Skeletal muscle tissue (tissue), 4 donors: ENCODE data around the gene PRAC2. TPM values are rescaled to one million over a fixed set of nuclear protein-coding genes. Genes with fewer than 3 reads are reported as not detected.

Experiments used
- H3K27ac ChIP-seq: one replicate; pipeline ENCODE4 v1.7.0; 2013; ENCODE audit warnings: mild to moderate bottlenecking, low read depth, low read length, inconsistent platforms
- H3K27me3 ChIP-seq, 3 donors: one replicate each; pipeline ENCODE4 v1.7.0; 2013; ENCODE audit warnings: low read length in 3 of 3; ENCODE audit not compliant: control insufficient read depth in 3 of 3, insufficient read depth in 3 of 3
- H3K36me3 ChIP-seq, 3 donors: one replicate each; pipeline ENCODE4 v1.7.0; 2013; ENCODE audit warnings: low read length in 3 of 3; ENCODE audit not compliant: control insufficient read depth in 3 of 3, insufficient read depth in 3 of 3
- H3K4me1 ChIP-seq, 3 donors: one replicate each; pipeline ENCODE4 v1.7.0; 2013; ENCODE audit warnings: low read length in 3 of 3, mild to moderate bottlenecking in 3 of 3; ENCODE audit not compliant: control insufficient read depth in 3 of 3, insufficient read depth in 3 of 3
- H3K4me3 ChIP-seq, 3 donors: one replicate each; pipeline ENCODE4 v1.7.0; 2013; ENCODE audit warnings: low read length in 3 of 3
- H3K9ac ChIP-seq, 3 donors: one replicate each; pipeline ENCODE4 v1.7.0; 2013; ENCODE audit warnings: low read length in 3 of 3, mild to moderate bottlenecking in 3 of 3, moderate library complexity in 2 of 3, low read depth in 1 of 3
- H3K9me3 ChIP-seq, 3 donors: one replicate each; pipeline ENCODE4 v1.7.0; 2013; ENCODE audit warnings: low read length in 3 of 3; ENCODE audit not compliant: control insufficient read depth in 3 of 3
- total RNA-seq: library from RNA; depleted of rRNA; stranded (reverse); fragments of >200 nt; gene quantifications from one replicate; pipeline ENCODE4 v1.2.3, GENCODE V29; 2014
- donor health status: Osteomylitis.

PRAC2 gene
- total RNA-seq, 1 donor from 2014 or later, result not detected

DNA sequence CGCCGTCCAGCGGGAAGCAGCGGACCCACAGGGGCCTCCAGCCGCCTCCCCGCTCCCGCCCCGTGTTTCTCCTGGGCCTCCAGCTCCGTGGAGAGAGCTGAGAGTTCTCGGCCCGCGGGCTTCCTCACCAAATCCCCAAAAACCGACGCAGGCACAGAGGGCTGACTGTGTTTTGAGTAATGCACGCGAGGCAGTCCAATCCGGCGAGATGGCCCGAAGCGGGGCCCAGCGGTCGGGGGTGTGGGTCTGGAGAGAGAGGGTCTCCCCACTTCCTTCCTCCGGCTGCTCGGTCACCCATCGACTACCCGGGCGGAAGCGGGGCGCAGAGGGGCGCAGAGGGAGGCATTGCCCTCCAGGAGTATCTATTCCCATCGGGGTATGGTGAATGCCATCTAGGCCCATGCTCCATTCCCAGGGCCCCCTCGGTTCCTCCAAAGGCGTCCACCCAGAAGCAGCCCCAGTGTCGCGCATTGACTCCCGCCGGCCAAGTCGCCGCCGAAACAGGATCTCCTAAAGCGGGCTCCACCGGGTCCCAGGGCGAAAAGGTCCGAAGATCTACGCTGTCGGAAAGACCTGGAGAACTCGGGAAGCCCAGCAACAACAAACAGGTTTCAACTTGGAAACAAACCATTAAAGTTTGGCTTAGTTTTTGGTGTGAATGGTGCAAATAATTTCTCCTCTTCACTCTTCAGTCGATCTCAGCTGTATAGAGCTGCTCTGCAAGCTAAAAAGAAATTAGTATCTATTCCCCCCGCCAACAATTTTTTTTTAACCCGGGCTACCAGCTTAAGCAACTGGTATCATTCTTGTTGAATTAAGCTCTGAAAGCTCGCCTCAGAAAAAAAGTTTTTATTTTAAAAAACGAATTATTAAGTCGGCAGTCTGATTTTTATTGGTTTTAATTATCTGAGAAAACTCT, 24.7 kb downstream of the PRAC2 start:
- Histone ChIP-seq H3K36me3 (no peaks in the 10 kb centered on the region), H3K4me3 (no peak overlapping the region), H3K27me3 (peaks cover 93 to 95% (median 94%) of the 10 kb centered on the region in 3 donors), H3K9ac (no peak overlapping the region), H3K27ac (no peak overlapping the region), H3K4me1 (no peaks in the 10 kb centered on the region), H3K9me3 (no peaks in the 10 kb centered on the region)

GRCh38 chr17:48748718-48749566, 26.0 kb downstream of the PRAC2 start:
- Histone ChIP-seq H3K27me3 (peaks cover 94 to 96% (median 95%) of the 10 kb centered on the region in 3 donors), H3K9me3 (no peaks in the 10 kb centered on the region), H3K9ac (no peak overlapping the region), H3K36me3 (no peaks in the 10 kb centered on the region), H3K4me1 (peaks cover 0 to 9% (median 8%) of the 10 kb centered on the region in 3 donors), H3K27ac (no peak overlapping the region), H3K4me3 (no peak overlapping the region)

DNA sequence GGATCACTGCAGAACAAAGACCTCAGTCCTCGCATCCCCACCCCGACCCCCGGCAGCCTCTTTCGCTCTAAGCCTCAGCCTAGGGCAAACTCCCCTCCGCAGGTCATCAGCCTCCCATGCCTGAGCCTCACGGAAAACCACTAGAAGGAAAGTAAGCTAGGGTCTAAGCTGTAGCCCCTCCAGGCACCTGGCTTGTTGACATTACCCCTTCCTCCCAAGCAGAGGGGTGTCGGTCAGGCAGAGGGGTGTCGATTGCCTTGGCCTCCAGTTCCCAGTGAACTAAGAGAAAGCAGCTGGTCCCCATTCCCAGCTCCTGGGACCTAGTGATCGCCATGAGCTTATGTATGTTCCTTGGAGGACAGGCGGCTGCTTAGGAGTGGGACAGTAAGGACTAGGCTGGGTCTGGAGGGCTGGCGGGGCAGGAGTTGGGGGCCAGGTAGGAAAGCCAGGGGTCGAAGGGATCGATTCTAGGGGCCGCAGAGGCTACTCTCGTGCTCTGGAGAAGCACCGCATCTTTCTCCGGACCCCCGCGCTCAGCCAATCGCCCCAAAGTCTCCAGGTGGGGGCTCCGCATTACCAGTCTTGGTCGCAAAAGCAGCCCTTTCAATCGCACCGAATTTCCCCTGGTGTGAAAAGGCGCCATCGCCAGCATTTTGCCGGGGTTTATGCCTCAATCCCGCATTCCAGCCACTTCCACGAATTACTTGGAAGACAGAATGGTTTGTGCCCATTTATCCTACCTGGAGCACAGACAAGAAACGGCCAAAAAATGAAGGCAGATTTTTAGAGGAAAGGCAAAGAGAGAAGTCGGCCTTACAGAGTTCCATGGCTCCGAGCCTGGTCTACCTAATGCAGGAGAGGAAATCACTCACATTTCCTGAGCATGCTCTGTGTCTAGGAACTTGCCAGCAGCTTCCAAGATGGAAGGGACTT, 26.9 kb downstream of the PRAC2 start:
- Histone ChIP-seq H3K9ac (no peak overlapping the region), H3K9me3 (no peaks in the 10 kb centered on the region), H3K36me3 (no peaks in the 10 kb centered on the region), H3K27ac (no peak overlapping the region), H3K4me1 (peaks cover 3 to 16% (median 16%) of the 10 kb centered on the region in 3 donors), H3K27me3 (peaks cover 96 to 98% (median 96%) of the 10 kb centered on the region in 3 donors), H3K4me3 (no peak overlapping the region)

- no peaks in the 10 kb centered on the region for H3K36me3 ChIP-seq
- peaks cover 96 to 98% (median 96%) of the 10 kb centered on the region in 3 donors for H3K27me3 ChIP-seq
- H3K4me1 ChIP-seq, result peaks cover 3 to 19% (median 18%) of the 10 kb centered on the region in 3 donors
- no peak overlapping the region for H3K4me3 ChIP-seq
- no peaks in the 10 kb centered on the region for H3K9me3 ChIP-seq
- no peak overlapping the region for H3K27ac ChIP-seq
- H3K9ac ChIP-seq, result no peak overlapping the region
These were observed 28.2 kb downstream of the PRAC2 start for GRCh38 chr17:48751172-48751571.

GRCh38 chr17:48751733-48752398, 28.9 kb downstream of the PRAC2 start:
- Histone ChIP-seq H3K9ac (no peak overlapping the region), H3K27me3 (peaks cover 95 to 96% (median 96%) of the 10 kb centered on the region in 3 donors), H3K27ac (no peak overlapping the region), H3K4me1 (peaks cover 3 to 19% (median 18%) of the 10 kb centered on the region in 3 donors), H3K4me3 (no peak overlapping the region), H3K9me3 (no peaks in the 10 kb centered on the region), H3K36me3 (no peaks in the 10 kb centered on the region)

DNA sequence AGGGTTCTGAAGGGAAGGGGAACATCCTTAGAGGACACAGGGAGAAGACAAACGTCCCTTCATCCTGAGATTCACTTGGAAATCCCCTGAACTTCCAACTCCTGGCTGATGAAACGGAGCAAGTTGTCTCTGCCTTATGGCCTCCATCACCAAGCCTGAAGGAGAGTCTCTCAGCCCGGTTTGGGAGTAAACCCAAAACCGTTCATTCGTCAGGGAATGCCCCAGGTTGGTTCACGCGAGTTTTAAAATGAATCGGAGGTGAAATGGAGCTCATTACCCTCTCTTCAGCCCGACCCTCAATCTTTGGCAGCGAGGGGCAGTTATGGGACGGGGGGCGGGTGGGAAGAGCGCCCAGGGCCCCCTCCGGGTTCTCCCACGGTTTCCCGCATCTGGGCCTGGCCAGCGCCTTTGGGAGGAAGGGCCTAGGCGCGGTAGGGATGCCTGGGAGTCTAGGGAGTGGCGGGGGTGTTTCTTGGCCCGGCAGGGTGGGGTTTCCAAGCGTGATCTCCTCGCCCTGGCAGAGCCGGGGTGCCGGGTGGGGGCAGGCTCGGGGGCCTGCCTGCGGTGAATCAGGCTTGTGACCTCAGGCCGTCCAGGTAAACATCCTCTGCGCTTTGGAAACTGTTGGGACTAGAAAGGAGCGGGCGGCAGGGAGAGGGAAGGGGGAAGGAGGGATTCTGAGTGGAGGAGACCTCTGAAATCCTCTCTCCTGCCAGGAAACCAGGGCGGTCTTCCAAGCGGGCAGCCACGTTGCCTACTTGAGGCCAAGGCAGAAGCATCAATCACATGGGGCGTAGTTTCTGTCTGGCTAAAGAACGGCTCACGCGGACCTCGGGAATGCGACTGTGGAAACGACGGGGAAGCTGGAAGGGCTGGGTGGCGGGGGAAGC, 29.7 kb downstream of the PRAC2 start:
- Histone ChIP-seq H3K4me1 (peaks cover 3 to 19% (median 18%) of the 10 kb centered on the region in 3 donors), H3K27ac (no peak overlapping the region), H3K36me3 (no peaks in the 10 kb centered on the region), H3K27me3 (peaks cover 95 to 96% (median 96%) of the 10 kb centered on the region in 3 donors), H3K9me3 (no peaks in the 10 kb centered on the region), H3K9ac (no peak overlapping the region), H3K4me3 (no peak overlapping the region)

GRCh38 chr17:48753794-48754499, 31.0 kb downstream of the PRAC2 start:
- Histone ChIP-seq H3K36me3 (no peaks in the 10 kb centered on the region), H3K4me3 (no peak overlapping the region), H3K27me3 (peaks cover 89 to 94% (median 92%) of the 10 kb centered on the region in 3 donors), H3K27ac (no peak overlapping the region), H3K4me1 (peaks cover 3 to 19% (median 18%) of the 10 kb centered on the region in 3 donors), H3K9me3 (no peaks in the 10 kb centered on the region), H3K9ac (no peak overlapping the region)
